K562 (cell line): ENCODE data around the gene FAM117A. TPM values are rescaled to one million over a fixed set of nuclear protein-coding genes. Genes with fewer than 3 reads are reported as not detected.

ENCODE experiments used
- ATAC-seq: fragments of 200-7000 bp; cut with Tn5 transposase; 3 replicates; pipeline ENCODE4 v1.9.1; 2020; ENCODE audit warnings: moderate library complexity
- BruUV-seq: library from RNA; stranded (reverse); fragments of 400-500 nt; replicated peaks from 2 replicates; lab custom pipeline; 2021; lab: Mats Ljungman, UMichigan
- CTCF ChIA-PET: fragments of 300-600 bp; formaldehyde crosslinking; extraction: SDS; loops from one replicate; lab custom pipeline; 2021; ENCODE audit warnings: low intra/inter-chr PET ratio; lab: Yijun Ruan, JAX
- POLR2A ChIA-PET: fragments of 300-600, 350-650 bp; sonication (Branson Sonifier 250); formaldehyde crosslinking; extraction: SDS; loops from one replicate; lab custom pipeline; 2021; ENCODE audit warnings: antibody characterized with exemption, inconsistent platforms; lab: Yijun Ruan, JAX
- DNase-seq, 4 experiments: peaks; one replicate each; pipeline versions ENCODE4 v3.0.0 to v3.0.0-alpha.2; 2011 to 2018; ENCODE audit warnings: low spot score in 3 of 4, mixed read lengths in 3 of 4; ENCODE audit errors: extremely low read depth in 1 of 4
- FAIRE-seq: peaks from 2 replicates; lab custom pipeline; 2011; peaks lifted over from hg19 to GRCh38; lab: Jason Lieb, UNC
- H2AFZ ChIP-seq: 2 replicates; pipeline ENCODE4 v1.6.0; 2011; ENCODE audit warnings: low read depth, low read length, control low read depth, inconsistent platforms
- H3K27ac ChIP-seq: fragments of 200-600 bp; 3 replicates; pipeline ENCODE4 v1.8.0; 2011; ENCODE audit warnings: low read depth, mild to moderate bottlenecking, control low read depth, inconsistent platforms, low read length, moderate library complexity, mixed read lengths; ENCODE audit errors: extremely low read depth
- H3K27me3 ChIP-seq, 2 experiments: fragments of 300-600 bp in 1 of 2; 2 replicates in 1 of 2; 3 replicates in 1 of 2; pipeline versions ENCODE4 v1.6.0 to v1.8.0; 2011; ENCODE audit warnings: inconsistent platforms in 2 of 2, low read length in 2 of 2, mild to moderate bottlenecking in 1 of 2, mixed read lengths in 1 of 2, moderate library complexity in 1 of 2; ENCODE audit not compliant: control insufficient read depth in 2 of 2, insufficient read depth in 2 of 2
- H3K36me3 ChIP-seq: fragments of 300-600 bp; 3 replicates; pipeline ENCODE4 v1.8.0; 2011; ENCODE audit warnings: mild to moderate bottlenecking, low read length, inconsistent platforms; ENCODE audit not compliant: control insufficient read depth, insufficient read depth
- H3K4me1 ChIP-seq, 2 experiments: fragments of 200-600 bp in 1 of 2; replicated peaks in 1 of 2; 2 replicates in 1 of 2; 3 replicates in 1 of 2; pipeline versions ENCODE4 v1.5.1 to v1.8.0; 2011; ENCODE audit warnings: inconsistent platforms in 2 of 2, low read length in 2 of 2, mild to moderate bottlenecking in 1 of 2, mixed read lengths in 1 of 2, moderate library complexity in 1 of 2; ENCODE audit not compliant: control insufficient read depth in 2 of 2, insufficient read depth in 2 of 2
- H3K4me2 ChIP-seq: 2 replicates; pipeline ENCODE4 v1.6.1; 2011; ENCODE audit warnings: low read length, control low read depth, inconsistent platforms, mixed read lengths; ENCODE audit not compliant: insufficient read depth
- H3K4me3 ChIP-seq: fragments of 200-600 bp; sonication (generic), shearing (Covaris generic); 2 replicates; pipeline ENCODE4 v1.5.1; 2016; ENCODE audit warnings: control low read depth, inconsistent platforms
- H3K79me2 ChIP-seq: fragments of 200-600 bp; 3 replicates; pipeline ENCODE4 v1.8.0; 2011; ENCODE audit warnings: low read length, inconsistent platforms; ENCODE audit not compliant: control insufficient read depth, insufficient read depth
- H3K9ac ChIP-seq, 2 experiments: 2 replicates each; pipeline versions ENCODE4 v1.6.0 to v1.6.1; 2011; ENCODE audit warnings: low read depth in 2 of 2, low read length in 2 of 2, control low read depth in 1 of 2, inconsistent platforms in 1 of 2, mild to moderate bottlenecking in 1 of 2, mixed read lengths in 1 of 2; ENCODE audit not compliant: insufficient read depth in 1 of 2
- H3K9me1 ChIP-seq: one replicate; pipeline ENCODE4 v1.6.0; 2011; ENCODE audit warnings: inconsistent platforms, mild to moderate bottlenecking, low read length, moderate library complexity; ENCODE audit not compliant: control insufficient read depth, insufficient read depth
- H3K9me3 ChIP-seq: replicated peaks from 2 replicates; pipeline ENCODE4 v1.5.1; 2011; ENCODE audit warnings: low read depth, low read length, inconsistent platforms; ENCODE audit not compliant: control insufficient read depth, insufficient read depth
- H4K20me1 ChIP-seq: replicated peaks from 2 replicates; pipeline ENCODE4 v1.6.1; 2011; ENCODE audit warnings: low read length, inconsistent platforms, mixed read lengths; ENCODE audit not compliant: control insufficient read depth, insufficient read depth
- ARID1B ChIP-seq: fragments of 450-650 bp; IDR thresholded peaks from 2 replicates; pipeline ENCODE4 v1.6.1; 2016; ENCODE audit warnings: antibody characterized with exemption, mild to moderate bottlenecking, inconsistent platforms
- FIP1L1 ChIP-seq: fragments of 200-400 bp; formaldehyde crosslinking; IDR thresholded peaks from 2 replicates; pipeline ENCODE4 v1.6.1; 2018; ENCODE audit warnings: mild to moderate bottlenecking, low read depth, low read length; ENCODE audit not compliant: poor library complexity, severe bottlenecking
- HMGN3 ChIP-seq: IDR thresholded peaks from 2 replicates; pipeline ENCODE4 v1.6.1; 2011; ENCODE audit warnings: borderline replicate concordance, low read depth, mild to moderate bottlenecking, mixed read lengths, low read length; ENCODE audit not compliant: insufficient read length; ENCODE audit errors: extremely low read depth
- NCOA2 ChIP-seq, 2 experiments: fragments of 450-650 bp; IDR thresholded peaks; 2 replicates each; pipeline ENCODE4 v1.6.1; 2018; ENCODE audit warnings: mild to moderate bottlenecking in 2 of 2, moderate library complexity in 1 of 2; ENCODE audit not compliant: partially characterized antibody in 2 of 2
- SMARCB1 ChIP-seq: IDR thresholded peaks from 2 replicates; pipeline ENCODE4 v1.6.1; 2011; ENCODE audit warnings: improper control_type of control experiment, low read depth; ENCODE audit not compliant: insufficient read length
- WGBS: fragments of 100-300 bp; shearing (Covaris generic); methylation state at CpG from one replicate; pipeline ENCODE4 v1.1.6; 2016; ENCODE audit warnings: low coverage, mixed read lengths; ENCODE audit not compliant: insufficient coverage; ENCODE audit errors: missing lambda C conversion rate; 5-methylcytosine and 5-hydroxymethylcytosine counted together
- in situ Hi-C: fragments of 300-500 bp; cut with MboI; formaldehyde crosslinking; loops from 4 replicates; pipeline ENCODE4 v1.15.0; 2018; ENCODE audit warnings: inconsistent platforms, mixed read lengths
- intact Hi-C: fragments of 100-400 bp; cut with micrococcal nuclease; formaldehyde crosslinking; loops from 2 replicates; pipeline ENCODE4 v1.14.2; 2022
- polyA plus RNA-seq, 8 experiments: library from polyadenylated mRNA; depleted of rRNA in 4 of 8; stranded (reverse) in 5 of 8; unstranded in 3 of 8; fragments of >200 nt; fragmentation: Nextera tagmentation in 2 of 8; fragmentation: Illumina TruSeq in 1 of 8; extraction: Ambion mirVana in 2 of 8; extraction: Trizol in 1 of 8; gene quantifications; 2 replicates each; pipeline versions ENCODE4 v1.2.1 to v1.2.3, GENCODE V29; 2011 to 2014; ENCODE audit warnings: inconsistent platforms in 1 of 8, missing spikeins in 1 of 8
- total RNA-seq, 7 experiments: library from RNA; depleted of rRNA in 6 of 7; stranded (reverse); fragments of >200 nt in 6 of 7; fragmentation: Illumina TruSeq in 2 of 7; extraction: Trizol in 2 of 7; gene quantifications; 2 replicates each; pipeline versions ENCODE4 v1.2.1 to v1.2.3, GENCODE V29; 2011 to 2021; ENCODE audit warnings: low replicate concordance in 1 of 7
- TF ChIP-seq, protein P1 (sequence below): fragments of 250-450 bp; sonication (Bioruptor Pico); IDR thresholded peaks from 2 replicates; pipeline ENCODE4 v1.6.1; 2021; ENCODE audit warnings: mild to moderate bottlenecking
- TF ChIP-seq, protein P2 (sequence below): fragments of 250-450 bp; sonication (Bioruptor Pico); IDR thresholded peaks from 2 replicates; pipeline ENCODE4 v1.4.0; 2020
- TF ChIP-seq, protein P3 (sequence below): fragments of 450-650 bp; formaldehyde crosslinking; IDR thresholded peaks from 2 replicates; pipeline ENCODE4 v1.4.0; 2020; ENCODE audit warnings: mild to moderate bottlenecking, moderate library complexity

Gene FAM117A
- total and polyA plus RNA-seq, 9 of the 15 experiments (the other 6 are each of a cell fraction or from before 2014, with no cell fraction given), result 3.1 to 79.7 (median 36.6) TPM

DNA sequence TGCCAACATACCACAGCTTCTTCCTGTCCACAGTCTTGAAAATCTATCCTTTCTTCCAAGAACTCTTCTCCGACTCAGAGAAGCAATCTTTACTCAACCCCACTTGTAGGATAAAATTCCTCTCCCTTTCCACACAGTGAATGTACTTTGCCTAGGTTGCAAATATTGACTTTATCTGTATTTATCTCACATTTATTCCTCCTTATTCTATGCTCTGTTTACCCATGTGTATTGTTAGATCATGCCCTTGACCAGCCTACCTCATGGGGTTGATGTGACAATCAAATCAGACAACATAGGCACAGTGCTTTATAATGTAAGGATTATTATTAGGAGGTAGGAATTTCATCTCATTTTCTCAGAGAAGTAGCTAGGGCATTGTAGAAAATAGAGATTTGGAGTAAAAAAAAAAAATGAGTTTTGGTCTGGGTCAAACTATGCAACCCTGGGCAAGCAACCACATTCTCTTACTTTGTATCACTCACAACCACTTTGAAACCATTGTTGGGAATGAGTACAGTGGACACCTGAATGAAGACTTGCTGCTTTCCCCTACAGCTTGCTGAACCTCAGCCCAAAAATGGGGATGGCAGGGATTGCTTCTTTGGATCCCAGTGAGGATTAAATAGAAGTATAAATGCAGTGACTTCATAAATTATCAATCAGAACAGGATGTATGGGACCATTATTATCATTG lies 47.1 kb downstream of the FAM117A start:
- Histone ChIP-seq H3K9ac (no peak overlapping the region), H3K9me1 (peaks cover 4% of the 10 kb centered on the region), H3K4me1 (no peaks in the 10 kb centered on the region), H3K79me2 (no peaks in the 10 kb centered on the region), H3K36me3 (peaks cover 95% of the 10 kb centered on the region), H3K4me2 (no peak overlapping the region), H2AFZ (no peak overlapping the region), H3K27ac (no peak overlapping the region), H3K27me3 (no peaks in the 10 kb centered on the region), H3K4me3 (no peak overlapping the region), H4K20me1 (no peaks in the 10 kb centered on the region), H3K9me3 (no peaks in the 10 kb centered on the region)
- ChIA-PET POLR2A (interaction anchor here (0.6 to 2.3 kb wide), 2 partner anchors 9 to 572 kb away, joined by 3 to 7 read pairs; partner anchors contain the start of gene SLC35B1), CTCF (no interaction called here)
- no TSS peak for BruUV-seq
- FAIRE-seq (no peak), ATAC-seq (no peak), DNase-seq (no peak)
- intact Hi-C loops (no loop called here), in situ Hi-C loops (no loop called here)
- TF ChIP-seq ARID1B (no peak), NCOA2 (IDR thresholded peaks at IDR 0.05; ENCODE audit: partially characterized antibody in 2 of 2) (no peak), SMARCB1 (no peak), FIP1L1 (no peak), HMGN3 (no peak)
- TF ChIP-seq, protein P1, sequence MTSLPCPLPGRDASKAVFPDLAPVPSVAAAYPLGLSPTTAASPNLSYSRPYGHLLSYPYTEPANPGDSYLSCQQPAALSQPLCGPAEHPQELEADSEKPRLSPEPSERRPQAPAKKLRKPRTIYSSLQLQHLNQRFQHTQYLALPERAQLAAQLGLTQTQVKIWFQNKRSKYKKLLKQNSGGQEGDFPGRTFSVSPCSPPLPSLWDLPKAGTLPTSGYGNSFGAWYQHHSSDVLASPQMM (CRISPR knock-in tag), result no peak
- TF ChIP-seq, protein P2, sequence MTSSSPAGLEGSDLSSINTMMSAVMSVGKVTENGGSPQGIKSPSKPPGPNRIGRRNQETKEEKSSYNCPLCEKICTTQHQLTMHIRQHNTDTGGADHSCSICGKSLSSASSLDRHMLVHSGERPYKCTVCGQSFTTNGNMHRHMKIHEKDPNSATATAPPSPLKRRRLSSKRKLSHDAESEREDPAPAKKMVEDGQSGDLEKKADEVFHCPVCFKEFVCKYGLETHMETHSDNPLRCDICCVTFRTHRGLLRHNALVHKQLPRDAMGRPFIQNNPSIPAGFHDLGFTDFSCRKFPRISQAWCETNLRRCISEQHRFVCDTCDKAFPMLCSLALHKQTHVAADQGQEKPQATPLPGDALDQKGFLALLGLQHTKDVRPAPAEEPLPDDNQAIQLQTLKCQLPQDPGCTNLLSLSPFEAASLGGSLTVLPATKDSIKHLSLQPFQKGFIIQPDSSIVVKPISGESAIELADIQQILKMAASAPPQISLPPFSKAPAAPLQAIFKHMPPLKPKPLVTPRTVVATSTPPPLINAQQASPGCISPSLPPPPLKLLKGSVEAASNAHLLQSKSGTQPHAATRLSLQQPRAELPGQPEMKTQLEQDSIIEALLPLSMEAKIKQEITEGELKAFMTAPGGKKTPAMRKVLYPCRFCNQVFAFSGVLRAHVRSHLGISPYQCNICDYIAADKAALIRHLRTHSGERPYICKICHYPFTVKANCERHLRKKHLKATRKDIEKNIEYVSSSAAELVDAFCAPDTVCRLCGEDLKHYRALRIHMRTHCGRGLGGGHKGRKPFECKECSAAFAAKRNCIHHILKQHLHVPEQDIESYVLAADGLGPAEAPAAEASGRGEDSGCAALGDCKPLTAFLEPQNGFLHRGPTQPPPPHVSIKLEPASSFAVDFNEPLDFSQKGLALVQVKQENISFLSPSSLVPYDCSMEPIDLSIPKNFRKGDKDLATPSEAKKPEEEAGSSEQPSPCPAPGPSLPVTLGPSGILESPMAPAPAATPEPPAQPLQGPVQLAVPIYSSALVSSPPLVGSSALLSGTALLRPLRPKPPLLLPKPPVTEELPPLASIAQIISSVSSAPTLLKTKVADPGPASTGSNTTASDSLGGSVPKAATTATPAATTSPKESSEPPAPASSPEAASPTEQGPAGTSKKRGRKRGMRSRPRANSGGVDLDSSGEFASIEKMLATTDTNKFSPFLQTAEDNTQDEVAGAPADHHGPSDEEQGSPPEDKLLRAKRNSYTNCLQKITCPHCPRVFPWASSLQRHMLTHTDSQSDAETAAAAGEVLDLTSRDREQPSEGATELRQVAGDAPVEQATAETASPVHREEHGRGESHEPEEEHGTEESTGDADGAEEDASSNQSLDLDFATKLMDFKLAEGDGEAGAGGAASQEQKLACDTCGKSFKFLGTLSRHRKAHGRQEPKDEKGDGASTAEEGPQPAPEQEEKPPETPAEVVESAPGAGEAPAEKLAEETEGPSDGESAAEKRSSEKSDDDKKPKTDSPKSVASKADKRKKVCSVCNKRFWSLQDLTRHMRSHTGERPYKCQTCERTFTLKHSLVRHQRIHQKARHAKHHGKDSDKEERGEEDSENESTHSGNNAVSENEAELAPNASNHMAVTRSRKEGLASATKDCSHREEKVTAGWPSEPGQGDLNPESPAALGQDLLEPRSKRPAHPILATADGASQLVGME (CRISPR knock-in tag), result no peak
- TF ChIP-seq, protein P3, sequence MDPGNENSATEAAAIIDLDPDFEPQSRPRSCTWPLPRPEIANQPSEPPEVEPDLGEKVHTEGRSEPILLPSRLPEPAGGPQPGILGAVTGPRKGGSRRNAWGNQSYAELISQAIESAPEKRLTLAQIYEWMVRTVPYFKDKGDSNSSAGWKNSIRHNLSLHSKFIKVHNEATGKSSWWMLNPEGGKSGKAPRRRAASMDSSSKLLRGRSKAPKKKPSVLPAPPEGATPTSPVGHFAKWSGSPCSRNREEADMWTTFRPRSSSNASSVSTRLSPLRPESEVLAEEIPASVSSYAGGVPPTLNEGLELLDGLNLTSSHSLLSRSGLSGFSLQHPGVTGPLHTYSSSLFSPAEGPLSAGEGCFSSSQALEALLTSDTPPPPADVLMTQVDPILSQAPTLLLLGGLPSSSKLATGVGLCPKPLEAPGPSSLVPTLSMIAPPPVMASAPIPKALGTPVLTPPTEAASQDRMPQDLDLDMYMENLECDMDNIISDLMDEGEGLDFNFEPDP, result no peak
- 100% methylated on average over 1 of the region's 1 CpG for WGBS
